Inflammatory macrophage treated with lipopolysaccharide for 4 hours (primary cell): ENCODE results near the gene CBR1.
A peak's percentile ranks its signal among the peaks of the same experiment; 100 is the strongest.

Source experiments
- DNase-seq: peaks from one replicate; pipeline ENCODE4 v3.0.0-alpha.2; 2020

The CBR1 gene

DNA sequence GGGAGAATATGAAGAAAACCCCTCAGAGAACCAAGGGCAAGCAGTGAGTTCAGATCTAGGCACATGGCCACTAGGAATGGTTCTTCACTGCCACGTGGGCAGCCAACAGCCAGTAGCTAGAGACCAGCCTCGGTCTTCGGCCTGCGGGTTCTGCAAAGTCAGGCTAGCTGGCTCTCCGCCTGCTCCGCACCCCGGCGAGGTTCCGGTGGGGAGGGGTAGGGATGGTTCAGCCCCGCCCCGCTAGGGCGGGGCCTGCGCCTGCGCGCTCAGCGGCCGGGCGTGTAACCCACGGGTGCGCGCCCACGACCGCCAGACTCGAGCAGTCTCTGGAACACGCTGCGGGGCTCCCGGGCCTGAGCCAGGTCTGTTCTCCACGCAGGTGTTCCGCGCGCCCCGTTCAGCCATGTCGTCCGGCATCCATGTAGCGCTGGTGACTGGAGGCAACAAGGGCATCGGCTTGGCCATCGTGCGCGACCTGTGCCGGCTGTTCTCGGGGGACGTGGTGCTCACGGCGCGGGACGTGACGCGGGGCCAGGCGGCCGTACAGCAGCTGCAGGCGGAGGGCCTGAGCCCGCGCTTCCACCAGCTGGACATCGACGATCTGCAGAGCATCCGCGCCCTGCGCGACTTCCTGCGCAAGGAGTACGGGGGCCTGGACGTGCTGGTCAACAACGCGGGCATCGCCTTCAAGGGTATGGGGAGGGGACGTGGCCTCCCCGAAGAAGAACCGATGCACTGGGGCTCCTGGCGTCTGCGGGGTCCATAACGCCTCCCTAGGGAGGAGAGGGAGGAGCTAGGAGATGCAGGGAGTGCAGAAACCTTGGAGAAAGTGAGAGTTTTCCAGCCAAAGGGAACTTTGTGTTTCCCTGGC is at the start of gene CBR1:
TSS of gene CBR1 (plus strand) at position 312 of the 871 bp plus-strand sequence. CDS start at position 404, 92 bp downstream.
- DNase-seq: peak; percentile 96

DNA sequence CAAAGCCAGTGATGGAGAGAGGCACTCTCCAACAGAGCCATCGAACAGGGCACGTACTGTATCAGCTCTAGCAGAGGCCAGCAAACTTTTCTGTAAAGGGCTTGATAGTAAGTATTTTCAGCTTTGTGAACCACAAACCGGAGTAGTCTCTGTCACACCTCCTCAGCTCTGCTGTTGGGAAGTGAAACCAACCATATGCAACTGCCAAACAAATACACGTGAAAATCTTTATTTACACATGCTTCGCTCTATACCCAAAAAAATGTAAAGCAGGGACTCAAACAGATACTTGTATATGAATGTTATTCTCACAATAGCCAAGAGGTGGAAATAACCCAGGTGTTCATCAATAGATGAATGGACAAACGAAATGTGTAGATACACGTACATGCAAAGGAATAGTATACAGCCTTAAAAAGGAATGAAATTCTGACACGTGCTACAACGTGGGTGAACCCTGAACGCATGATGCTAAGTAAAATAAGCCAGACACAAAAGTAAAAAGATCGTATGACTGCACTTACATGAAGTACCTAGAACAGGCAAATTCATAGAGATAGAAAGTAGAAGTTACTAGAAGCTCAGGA is 48.5 kb upstream of the CBR1 start:
- peak; percentile 4 for DNase-seq

DNA sequence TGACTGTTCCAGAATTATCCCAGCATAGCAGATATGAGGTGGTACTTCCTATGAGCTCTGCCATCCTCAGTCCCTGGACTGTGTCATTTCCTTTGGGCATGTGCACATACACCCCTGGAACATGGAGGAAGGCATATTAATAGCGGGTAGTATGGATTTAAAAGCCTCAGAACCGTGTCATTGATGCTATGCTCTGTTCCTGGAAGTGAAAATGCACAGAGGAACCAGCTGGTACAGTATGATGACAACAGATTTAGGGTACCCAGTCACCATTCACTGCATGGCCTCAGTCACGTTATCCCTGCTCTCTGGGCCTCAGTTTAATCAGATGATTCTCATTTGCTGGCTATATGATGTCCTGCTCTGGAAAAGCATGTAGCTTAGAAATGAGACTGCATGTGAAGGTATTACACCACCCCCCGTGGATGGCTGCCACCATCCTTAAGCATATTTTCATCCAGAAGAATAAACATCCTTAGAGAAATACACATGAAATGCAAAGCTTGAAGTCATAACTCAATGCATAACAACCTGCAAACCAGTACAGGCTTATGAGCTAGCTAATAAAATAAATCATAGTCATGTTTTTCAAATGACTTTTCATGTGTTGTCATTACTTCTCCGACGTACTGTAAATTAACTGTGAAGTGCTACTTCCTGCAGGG is 47.3 kb upstream of the CBR1 start:
- DNase-seq: no peak

DNA sequence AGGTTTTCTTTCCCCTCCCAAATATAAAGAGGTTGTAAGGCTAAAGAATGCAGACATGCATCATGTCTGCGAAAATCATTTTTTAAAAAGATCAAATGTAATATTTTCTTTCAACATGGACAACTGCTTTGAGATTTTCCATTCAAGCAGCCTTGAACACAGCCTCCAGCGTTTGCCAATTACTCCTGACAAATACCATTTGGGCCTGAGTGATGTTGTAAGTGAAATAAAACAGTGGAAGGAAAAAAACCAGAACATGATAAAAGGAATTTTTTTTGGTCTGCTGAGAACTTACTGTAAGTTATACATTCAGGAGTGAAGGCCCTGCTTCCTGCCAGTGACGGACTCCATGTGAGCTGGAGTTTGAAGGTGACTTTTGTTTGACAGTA is 46.7 kb upstream of the CBR1 start:
- DNase-seq: no peak

DNA sequence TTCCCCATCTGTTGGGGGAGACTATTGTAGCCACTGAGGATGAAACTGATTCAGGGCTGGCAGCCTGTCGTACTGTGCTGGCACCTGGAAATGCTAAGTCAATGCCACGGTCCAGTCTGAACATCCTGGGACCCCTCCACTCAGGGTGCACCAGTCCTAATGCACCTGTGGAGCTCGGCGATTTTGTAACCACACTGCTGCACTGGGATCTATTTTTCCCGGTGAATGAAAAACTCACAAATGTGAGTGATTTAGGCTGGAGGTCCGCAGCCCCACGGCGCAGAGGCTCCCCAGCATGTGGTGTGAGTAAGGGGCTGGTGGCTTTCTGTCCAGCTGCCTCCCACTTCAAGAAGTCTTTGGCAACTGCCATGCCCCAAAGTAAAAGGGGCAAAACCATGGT is 45.0 kb upstream of the CBR1 start:
- DNase-seq: no peak

DNA sequence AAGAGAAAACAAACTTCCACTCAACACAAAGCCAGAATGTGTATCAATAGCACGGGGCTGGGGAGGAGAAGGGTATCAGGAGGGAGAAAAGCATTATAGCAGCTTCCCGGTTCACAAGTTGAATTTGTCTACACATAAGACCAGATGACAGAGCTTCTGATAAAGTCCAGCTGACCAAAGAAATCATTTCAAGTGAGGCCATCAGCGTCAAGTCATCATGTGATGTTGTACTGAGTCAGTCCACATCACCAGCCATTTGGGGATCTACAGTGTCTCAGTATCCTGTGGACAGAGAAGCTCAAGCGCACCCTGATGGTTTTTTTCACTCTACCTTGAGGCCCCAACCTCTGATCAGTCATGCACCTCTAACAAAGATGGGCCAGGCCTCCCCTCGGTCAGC is 42.5 kb upstream of the CBR1 start:
- peak; percentile 8 for DNase-seq

DNA sequence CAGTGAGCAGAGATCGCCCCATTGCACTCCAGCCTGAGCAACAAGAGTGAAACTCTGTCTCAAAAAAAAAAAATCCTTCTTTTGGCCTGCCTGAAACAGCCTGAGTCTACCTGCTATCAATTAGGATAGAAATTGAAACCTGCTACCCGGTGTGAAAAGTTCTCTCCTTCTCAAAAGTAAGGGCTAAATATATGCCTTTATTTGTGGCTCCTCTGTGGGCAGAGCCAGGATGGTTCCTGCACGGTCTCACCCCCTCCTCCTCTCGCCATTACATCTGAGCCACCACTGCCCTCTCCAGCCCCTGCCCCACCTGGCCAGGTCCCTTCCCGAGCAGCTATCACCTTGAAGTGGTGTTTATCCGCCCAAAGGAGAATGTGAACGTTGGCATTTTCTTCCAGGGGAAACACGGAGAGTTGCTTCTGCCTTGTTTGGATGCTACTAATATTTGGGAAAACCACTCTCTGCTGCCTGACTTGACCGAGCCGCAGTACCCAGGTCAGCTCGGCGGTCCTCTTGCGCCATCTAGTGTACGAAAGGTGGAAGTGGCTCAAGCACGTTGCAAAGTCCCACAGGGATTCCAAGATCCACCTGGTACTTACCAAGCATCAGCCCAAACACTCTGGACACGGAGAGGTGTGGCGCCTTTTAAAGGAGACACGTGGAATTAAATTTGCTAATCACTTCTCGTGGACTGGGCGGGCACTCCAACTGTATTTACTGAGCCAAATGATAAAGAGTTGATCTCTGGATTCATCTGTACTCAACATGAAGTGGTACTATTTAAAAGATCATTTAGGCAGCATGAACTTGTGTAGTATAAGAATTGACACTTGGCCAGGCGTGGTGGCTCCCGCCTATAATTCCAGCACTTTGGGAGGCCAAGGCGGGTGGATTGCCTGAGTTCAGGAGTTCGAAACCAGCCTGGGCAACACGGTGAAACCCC is 41.4 kb upstream of the CBR1 start:
- DNase-seq: peak; percentile 55

DNA sequence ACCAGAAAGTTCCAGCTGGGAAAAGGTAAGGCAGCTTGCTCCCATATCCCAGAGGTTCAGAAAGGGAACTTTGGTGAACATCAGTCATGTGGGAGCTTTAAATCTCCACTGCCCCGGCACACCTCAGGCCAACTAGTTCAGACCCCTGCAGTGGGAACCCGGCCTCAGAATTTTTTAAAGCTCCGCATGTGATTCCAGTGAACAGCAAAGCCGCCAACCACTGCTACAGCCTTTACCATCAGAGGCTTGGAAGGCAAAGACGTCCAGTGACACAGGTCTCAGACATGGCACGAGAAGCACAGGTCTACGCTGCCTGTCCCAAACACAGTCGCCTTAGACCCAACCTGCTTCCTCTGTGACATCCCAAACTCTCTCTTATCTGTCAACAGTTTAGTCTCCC is 40.5 kb upstream of the CBR1 start:
- no peak for DNase-seq

DNA sequence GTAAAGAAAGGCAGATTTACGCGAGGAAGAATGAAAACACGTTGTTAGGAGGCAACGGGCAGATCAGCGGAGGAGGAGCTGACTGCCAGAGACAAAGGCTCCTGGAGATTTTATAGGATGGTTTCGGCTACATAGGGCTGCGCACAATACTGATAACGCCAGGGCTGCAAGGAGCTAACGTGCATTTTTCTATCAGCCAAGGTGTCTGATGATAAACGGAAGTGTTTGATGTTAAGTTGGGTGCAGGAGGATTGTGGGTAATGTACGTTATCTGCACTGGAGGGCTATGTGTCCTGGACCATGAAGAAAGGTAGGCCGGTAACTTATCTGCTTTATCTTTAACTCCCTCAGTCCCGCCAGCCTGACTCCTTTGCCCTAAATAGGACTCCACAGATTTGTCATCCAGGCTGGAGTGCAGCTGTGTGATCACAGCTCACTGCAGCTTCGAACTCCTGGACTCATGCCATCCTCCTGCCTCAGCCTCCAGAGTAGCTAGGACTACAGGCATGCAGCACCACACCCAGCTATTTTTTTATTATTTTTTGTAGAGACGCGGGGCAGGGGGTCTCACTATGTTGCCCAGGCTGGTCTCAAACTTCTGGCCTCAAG is 39.1 kb upstream of the CBR1 start:
- no peak for DNase-seq

DNA sequence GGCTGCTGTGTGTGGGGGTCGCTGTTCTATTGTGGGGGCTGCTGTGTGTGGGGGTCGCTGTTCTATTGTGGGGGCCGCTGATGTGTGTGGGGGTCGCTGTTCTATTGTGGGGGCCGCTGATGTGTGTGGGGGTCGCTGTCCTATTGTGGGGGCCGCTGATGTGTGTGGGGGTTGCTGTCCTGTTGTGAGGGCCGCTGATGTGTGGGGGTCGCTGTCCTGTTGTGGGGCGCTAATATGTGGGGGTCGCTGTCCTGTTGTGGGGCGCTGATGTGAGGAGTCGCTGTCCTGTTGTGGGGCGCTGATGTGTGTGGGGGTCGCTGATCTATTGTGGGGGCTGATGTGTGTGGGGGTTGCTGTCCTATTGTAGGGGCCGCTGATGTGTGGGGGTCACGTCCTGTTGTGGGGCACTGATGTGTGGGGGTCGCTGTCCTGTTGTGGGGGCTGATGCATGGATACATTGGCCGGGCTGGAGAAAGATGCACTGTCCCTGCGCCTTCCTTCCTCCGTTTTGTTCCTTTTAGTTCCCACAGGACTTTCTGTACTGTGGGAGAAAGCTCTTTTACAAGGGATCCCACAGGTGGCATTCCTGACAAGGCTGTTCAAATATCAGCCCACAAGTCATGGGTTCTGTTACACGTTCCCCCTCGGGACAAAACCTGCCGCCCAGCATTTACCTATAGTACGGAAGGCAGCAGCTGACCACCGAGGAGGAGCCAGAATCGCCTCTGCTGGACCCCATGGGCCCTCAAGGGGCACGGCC is 37.0 kb upstream of the CBR1 start:
- no peak for DNase-seq

DNA sequence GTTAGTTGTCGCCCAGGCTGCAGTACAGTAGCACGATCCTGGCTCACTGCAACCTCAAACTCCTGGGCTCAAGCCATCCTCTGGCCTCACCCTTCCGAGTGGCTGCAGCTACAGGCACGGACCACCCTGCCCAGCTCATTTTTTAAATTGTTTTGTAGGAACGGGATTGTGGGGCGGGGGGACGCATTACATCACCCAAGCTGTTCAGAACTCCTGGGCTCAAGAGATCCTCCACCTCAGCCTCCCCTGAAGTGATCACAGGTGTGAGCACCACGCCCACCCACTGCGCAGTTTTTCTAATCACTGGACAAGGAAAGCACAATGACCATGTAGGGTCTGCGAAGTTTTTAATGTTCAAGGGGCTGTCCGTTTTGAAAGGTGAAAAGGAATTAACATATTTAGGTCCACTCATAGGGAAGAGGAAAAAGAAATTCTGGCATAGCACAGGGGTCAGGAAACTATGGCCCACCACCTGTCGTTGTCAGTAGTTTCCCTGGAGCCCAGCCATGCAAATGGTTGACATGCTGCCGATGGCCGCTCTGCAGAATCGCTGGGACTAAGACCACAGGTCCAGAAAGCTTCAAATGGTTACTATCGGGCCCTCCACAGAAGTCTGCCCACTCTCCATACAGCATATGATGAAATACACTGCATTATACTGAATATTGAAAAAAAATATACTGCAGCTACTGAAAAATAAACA is 35.5 kb upstream of the CBR1 start:
- no peak for DNase-seq

DNA sequence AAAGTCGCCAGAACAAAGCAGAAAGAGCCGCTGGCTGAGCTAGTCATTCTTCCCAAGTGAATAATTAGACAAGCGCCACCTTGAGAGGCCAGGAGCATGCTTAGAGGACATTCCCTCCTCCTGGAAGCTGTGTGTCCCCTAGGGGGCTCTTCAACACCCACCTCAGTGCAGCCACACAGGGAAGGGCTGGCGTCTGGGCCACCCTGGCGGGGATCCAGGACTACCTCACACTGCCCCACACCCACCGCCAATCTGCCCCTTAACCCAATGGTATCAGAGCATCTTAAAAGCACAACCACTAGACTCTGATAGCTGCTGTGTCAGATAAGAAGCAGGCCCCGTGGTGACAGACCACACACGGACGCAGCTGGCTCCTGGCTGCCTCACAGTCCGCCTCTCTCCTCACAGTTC is 34.4 kb upstream of the CBR1 start:
- no peak for DNase-seq

DNA sequence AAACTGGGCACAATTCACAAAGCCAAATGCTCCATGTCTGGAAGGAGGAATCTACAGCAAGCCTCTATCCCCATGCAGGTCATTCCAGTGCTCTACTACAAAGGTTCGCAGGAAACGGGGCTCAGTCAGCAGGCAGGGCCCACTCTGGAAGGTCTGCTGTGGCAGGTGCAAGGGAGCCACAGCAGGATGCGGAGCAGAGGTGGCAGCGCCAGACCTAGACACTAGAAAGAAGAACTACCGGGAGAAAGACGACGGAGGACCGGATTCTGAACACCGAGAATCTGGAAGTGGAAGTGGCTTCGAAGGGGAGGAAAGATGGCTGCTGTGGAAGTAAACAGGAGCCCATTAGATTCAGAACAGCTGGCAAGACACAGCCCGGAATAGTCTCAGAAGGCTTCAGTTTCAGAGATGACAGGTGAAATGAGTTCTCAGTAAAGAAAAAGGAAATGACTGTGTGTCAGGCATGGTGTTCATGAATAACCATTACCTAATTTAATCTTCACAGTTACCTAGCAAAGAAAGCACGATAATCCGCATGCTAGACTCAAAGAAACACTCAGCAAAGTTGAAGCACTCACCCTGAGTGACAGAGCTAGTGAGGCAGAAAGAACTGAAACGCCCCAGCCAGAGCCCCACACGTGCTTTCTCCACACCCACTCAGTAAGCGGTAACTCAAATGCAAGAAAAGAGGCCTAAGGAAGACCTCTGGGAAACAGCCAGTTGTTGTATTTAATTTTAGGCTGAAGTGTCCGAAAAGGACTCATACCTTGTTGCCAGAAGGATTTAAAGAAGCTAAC is 30.9 kb upstream of the CBR1 start:
- DNase-seq: no peak

DNA sequence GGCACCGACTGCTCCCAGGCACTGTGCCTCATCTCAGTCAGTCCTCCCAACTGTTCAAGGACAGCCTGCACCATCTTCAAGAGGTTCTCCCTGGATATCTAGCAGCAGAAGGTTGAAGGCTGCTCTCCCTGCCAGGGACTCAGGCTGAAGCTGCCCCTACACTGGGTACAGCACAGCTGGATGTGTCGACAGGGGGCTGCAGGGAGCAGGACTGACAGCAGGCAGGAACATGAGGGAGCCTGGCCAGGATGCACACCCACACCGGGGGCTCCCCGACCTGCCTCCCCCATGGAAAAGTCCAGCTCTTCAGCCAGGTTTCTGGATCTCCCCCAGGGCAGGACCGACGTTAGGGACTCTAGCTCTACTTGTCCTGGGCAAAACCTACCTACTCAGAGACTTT is 30.0 kb upstream of the CBR1 start:
- DNase-seq: no peak

DNA sequence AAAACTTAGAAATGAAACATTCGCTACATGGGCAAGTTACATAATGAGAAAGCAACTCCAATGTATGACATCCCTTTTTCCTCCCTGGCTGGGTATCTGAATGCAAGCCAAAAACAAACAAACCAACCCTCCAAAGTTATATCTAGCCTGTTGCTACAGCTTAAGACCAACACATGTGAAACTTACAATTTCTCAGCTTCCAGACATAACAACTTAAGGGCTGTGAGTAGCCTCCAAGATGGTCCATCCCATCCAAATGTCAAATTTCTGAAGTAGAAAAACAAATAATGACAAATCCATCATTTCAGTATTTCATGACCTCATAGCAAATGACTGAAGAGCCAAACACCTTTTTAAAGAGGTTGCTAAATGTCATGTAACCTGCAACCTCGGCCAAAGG is 29.4 kb upstream of the CBR1 start:
- no peak for DNase-seq

DNA sequence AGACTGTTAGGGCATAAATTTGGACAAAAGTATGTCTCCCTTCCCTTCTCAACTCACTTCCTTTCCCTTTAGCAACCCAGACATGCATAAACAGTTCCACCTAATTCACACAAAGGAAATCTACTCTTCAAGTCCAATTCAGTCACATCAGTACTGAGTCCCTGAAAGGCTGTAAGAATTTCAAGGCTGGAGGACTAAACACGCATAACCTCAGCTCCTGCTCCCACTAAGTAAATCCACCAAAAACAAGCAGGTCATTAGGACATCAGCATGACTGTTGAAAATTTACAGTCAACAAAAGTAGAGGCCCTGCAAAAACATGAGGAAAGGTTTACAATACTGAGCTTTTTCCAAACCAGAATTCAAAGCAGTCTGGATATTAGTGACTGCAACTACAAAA is 27.9 kb upstream of the CBR1 start:
- DNase-seq: no peak

DNA sequence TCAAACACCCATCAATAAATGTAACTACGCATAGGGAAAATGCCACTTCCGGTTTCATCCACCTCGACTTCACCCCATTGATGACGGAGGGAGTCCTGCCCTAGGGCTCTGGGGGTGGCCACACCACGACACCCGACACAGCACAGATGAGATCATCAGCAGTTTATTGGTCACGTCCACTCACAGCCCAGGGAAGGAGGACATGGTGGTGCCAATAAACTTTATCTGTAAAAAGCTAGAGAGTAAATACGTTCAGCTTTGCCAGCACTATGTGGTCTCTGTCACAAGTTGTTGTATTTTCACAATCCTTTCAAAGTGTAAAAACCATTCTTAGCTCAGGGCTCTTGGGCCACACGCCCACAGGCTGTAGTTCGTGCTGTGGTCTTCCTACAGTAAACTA is 25.8 kb upstream of the CBR1 start:
- DNase-seq: no peak

DNA sequence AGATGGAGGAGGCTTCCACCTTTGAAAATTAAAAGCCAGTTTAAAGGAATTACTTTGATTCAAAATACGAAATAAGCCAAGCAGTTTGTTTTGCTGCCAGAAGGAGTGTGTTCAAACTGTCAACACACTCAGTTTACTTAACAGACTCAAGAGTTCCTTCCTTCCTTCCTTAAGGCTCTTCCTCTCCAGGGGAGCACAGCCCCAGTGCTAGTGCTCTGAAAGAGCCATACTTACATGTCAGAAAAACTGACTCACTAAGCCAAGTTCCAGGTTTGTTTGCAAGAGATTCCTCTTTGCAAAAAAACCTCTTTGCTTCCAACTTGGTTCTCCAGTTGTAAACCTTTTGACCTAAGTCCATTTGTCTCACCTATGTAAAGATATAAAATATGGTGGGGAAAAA is 23.8 kb upstream of the CBR1 start:
- DNase-seq: no peak

DNA sequence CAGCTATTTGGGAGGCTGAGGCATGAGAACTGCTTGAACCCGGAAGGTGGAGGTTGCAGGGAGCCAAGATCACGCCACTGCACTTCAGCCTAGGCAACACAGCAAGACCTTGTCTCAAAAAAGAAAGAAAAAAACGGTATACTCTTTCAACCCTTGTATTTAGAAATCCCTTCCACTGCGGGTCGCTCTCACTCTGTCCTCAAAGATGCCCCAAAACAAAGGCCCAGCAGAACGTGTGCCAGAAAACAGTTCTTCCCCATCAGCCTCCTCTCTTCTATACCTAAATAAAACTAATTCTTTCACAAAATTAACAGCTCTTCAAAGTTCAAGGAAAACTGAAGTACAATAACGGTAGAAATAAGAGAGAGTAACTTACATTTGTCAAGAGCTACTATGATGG is 22.7 kb upstream of the CBR1 start:
- no peak for DNase-seq

DNA sequence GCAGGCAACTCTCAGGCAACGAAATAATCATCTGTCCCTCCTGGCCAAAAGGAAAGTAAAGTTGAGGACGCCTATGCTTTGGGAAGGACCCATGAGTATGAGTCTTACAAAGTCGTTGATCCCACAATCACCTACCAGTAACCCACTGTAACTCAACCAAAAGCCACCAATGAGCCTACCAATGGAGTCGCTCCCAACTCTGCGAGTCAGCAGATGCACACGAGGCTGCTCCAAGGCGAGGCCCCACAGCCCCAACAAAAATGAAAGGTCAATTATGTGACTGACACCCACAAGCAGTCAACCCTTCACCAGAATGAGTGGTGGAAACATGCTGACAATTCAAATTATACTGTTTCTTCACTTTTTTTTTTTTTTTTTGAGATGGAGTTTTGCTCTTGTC is 21.5 kb upstream of the CBR1 start:
- no peak for DNase-seq
